GM04503 (cell line): ENCODE data around the gene DGKD.

Source experiments
- DNase-seq: peaks from one replicate; pipeline ENCODE4 v3.0.0-alpha.2; 2012; ENCODE audit warnings: low read depth

Gene DGKD

GRCh38 chr2:233461481-233461891 lies 107.2 kb downstream of the DGKD start:
- no peak for DNase-seq

- DNase-seq = no peak
These were observed 108.0 kb downstream of the DGKD start for GRCh38 chr2:233462202-233462785.

GRCh38 chr2:233462826-233463470 lies 108.7 kb downstream of the DGKD start:
- no peak for DNase-seq

- no peak for DNase-seq
These were observed 109.3 kb downstream of the DGKD start for GRCh38 chr2:233463586-233463985.

- DNase-seq = no peak
These were observed 109.8 kb downstream of the DGKD start for GRCh38 chr2:233464056-233464455.

- no peak for DNase-seq
These were observed 110.4 kb downstream of the DGKD start for GRCh38 chr2:233464531-233465240.

- no peak for DNase-seq
These were observed 112.8 kb downstream of the DGKD start for GRCh38 chr2:233466991-233467603.

- DNase-seq = no peak
These were observed 113.9 kb downstream of the DGKD start for GRCh38 chr2:233468047-233468740.

- DNase-seq = no peak
These were observed 114.4 kb downstream of the DGKD start for GRCh38 chr2:233468741-233469110.

- DNase-seq = no peak
These were observed 115.1 kb downstream of the DGKD start for GRCh38 chr2:233469261-233470010.

GRCh38 chr2:233470011-233470687 lies 115.9 kb downstream of the DGKD start:
- no peak for DNase-seq

- DNase-seq = no peak
These were observed 116.5 kb downstream of the DGKD start for GRCh38 chr2:233470839-233471238.

- DNase-seq = no peak
These were observed 117.2 kb downstream of the DGKD start for GRCh38 chr2:233471291-233472035.

- no peak for DNase-seq
These were observed 119.1 kb downstream of the DGKD start for GRCh38 chr2:233473386-233473791.

- DNase-seq = no peak
These were observed 119.6 kb downstream of the DGKD start for GRCh38 chr2:233473878-233474277.

- DNase-seq = no peak
These were observed 120.2 kb downstream of the DGKD start for GRCh38 chr2:233474308-233475160.

- DNase-seq = no peak
These were observed 121.7 kb downstream of the DGKD start for GRCh38 chr2:233476063-233476410.

GRCh38 chr2:233476651-233477547 lies 122.6 kb downstream of the DGKD start:
- no peak for DNase-seq
